Caco-2 (cell line): ENCODE measurements around the gene BANP. TPM values are rescaled to one million over a fixed set of nuclear protein-coding genes. Genes with fewer than 3 reads are reported as not detected.
"Not testable (repeated sequence)": the region's sequence is repeated elsewhere in the genome, so short reads cannot be mapped to it uniquely, and the experiment has no call there.

Experiments used
- BruUV-seq: library from RNA; stranded (reverse); fragments of 400-500 nt; replicated peaks from 2 replicates; lab custom pipeline; 2021; lab: Mats Ljungman, UMichigan
- CTCF ChIA-PET: fragments of 300-600 bp; sonication (Branson Sonifier 250); formaldehyde crosslinking; loops from one replicate; lab custom pipeline; 2022; ENCODE audit warnings: antibody characterized with exemption; lab: Charles Lee
- POLR2A ChIA-PET: fragments of 300-600 bp; sonication (Branson Sonifier 250); formaldehyde crosslinking; loops from one replicate; lab custom pipeline; 2022; ENCODE audit warnings: antibody characterized with exemption; lab: Charles Lee
- DNase-seq, 2 experiments: peaks; one replicate each; pipeline versions ENCODE4 v3.0.0 to v3.0.0-alpha.2; 2020 to 2022
- H3K27me3 ChIP-seq: replicated peaks from 2 replicates; pipeline ENCODE4 v1.6.0; 2011; ENCODE audit warnings: low read length; ENCODE audit not compliant: control insufficient read depth, insufficient read depth
- H3K36me3 ChIP-seq: 2 replicates; pipeline ENCODE4 v1.5.1; 2011; ENCODE audit warnings: low read length; ENCODE audit not compliant: control insufficient read depth, insufficient read depth
- H3K4me1 ChIP-seq: fragments of 250-450 bp; sonication (Bioruptor Pico); 2 replicates; pipeline ENCODE4 v1.5.1; 2020; ENCODE audit warnings: mild to moderate bottlenecking
- H3K4me3 ChIP-seq: 2 replicates; pipeline ENCODE4 v1.5.1; 2011; ENCODE audit warnings: low read depth, mild to moderate bottlenecking, control low read depth, low read length
- H3K9me3 ChIP-seq: fragments of 250-450 bp; sonication (Bioruptor Pico); 2 replicates; pipeline ENCODE4 v1.5.1; 2020; ENCODE audit warnings: mild to moderate bottlenecking, moderate library complexity
- H3K27ac Mint-ChIP-seq: one replicate; pipeline ENCODE4 v1.8.0; 2022; ENCODE audit warnings: mixed read lengths; ENCODE audit not compliant: unreplicated experiment
- H3K27me3 Mint-ChIP-seq: one replicate; pipeline ENCODE4 v1.8.0; 2022; ENCODE audit warnings: mixed read lengths; ENCODE audit not compliant: insufficient read depth, unreplicated experiment
- H3K36me3 Mint-ChIP-seq: one replicate; pipeline ENCODE4 v1.8.0; 2022; ENCODE audit warnings: mild to moderate bottlenecking, mixed read lengths; ENCODE audit not compliant: insufficient read depth, unreplicated experiment
- H3K4me1 Mint-ChIP-seq: one replicate; pipeline ENCODE4 v1.8.0; 2022; ENCODE audit warnings: low read depth, mixed read lengths; ENCODE audit not compliant: unreplicated experiment
- H3K4me3 Mint-ChIP-seq: one replicate; pipeline ENCODE4 v1.8.0; 2022; ENCODE audit warnings: mild to moderate bottlenecking, moderate library complexity, mixed read lengths; ENCODE audit not compliant: unreplicated experiment
- H3K9me3 Mint-ChIP-seq: one replicate; pipeline ENCODE4 v1.8.0; 2022; ENCODE audit warnings: mixed read lengths; ENCODE audit not compliant: unreplicated experiment
- intact Hi-C: fragments of 100-400 bp; cut with micrococcal nuclease; formaldehyde crosslinking; loops from one replicate; pipeline ENCODE4 v1.10.0; 2022; ENCODE audit not compliant: unreplicated experiment
- total RNA-seq: library from RNA; stranded (reverse); gene quantifications from 2 replicates; pipeline ENCODE4 v1.2.3, GENCODE V29; 2022
- TF ChIP-seq, protein P1 (sequence below), 2 experiments: fragments of 200-600 bp in 1 of 2; IDR thresholded peaks; 1 replicate in 1 of 2; 2 replicates in 1 of 2; pipeline versions ENCODE4 v1.5.1 to v1.8.0; 2011 to 2022; ENCODE audit warnings: antibody characterized with exemption in 1 of 2, control low read depth in 1 of 2, inconsistent platforms in 1 of 2, low read depth in 1 of 2, low read length in 1 of 2, mild to moderate bottlenecking in 1 of 2, moderate library complexity in 1 of 2; ENCODE audit not compliant: insufficient read depth in 1 of 2, severe bottlenecking in 1 of 2, unreplicated experiment in 1 of 2

The BANP gene
- total RNA-seq, 1 experiment from 2014 or later, result 44.4 TPM

DNA sequence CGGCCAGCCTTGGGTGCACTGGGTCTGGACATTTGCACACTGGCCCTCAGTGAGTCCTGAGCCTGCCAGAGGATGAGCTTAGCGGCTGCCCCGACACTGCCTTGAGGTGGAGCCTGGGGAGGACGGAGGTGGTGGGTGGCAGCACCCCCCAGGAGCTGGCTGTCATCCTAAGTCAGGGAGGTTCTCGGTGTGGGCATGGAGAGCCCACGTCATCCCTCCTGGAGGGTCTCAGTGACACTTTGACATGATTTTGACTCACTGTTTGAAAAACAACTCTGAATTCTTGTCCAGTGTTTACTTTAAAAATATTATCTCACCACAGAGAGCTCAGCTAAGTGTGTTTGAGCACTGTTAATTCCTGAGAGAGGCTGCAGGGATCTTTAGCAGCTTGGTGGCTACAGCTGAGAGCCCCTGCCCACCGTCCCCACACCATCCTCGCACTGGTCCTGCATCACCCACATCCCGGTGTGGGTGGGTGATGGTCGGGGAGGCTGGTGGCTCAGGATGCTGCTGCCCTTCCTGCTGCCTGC is 63.1 kb downstream of the BANP start:
- H3K4me3 Mint-ChIP-seq, result no peak overlapping the region
- Histone ChIP-seq H3K9me3 (no peaks in the 10 kb centered on the region), H3K27me3 (no peaks in the 10 kb centered on the region), H3K4me3 (no peak overlapping the region), H3K4me1 (no peaks in the 10 kb centered on the region), H3K36me3 (peaks cover 1% of the 10 kb centered on the region; the same call in 1 of the 2 replicates)
- CTCF ChIA-PET, result no interaction called here
- H3K4me1 Mint-ChIP-seq, result no peaks in the 10 kb centered on the region
- POLR2A ChIA-PET, result no interaction called here
- H3K36me3 Mint-ChIP-seq, result no peaks in the 10 kb centered on the region
- intact Hi-C loops, result no loop called here
- DNase-seq, result no peak
- TF ChIP-seq, protein P1, sequence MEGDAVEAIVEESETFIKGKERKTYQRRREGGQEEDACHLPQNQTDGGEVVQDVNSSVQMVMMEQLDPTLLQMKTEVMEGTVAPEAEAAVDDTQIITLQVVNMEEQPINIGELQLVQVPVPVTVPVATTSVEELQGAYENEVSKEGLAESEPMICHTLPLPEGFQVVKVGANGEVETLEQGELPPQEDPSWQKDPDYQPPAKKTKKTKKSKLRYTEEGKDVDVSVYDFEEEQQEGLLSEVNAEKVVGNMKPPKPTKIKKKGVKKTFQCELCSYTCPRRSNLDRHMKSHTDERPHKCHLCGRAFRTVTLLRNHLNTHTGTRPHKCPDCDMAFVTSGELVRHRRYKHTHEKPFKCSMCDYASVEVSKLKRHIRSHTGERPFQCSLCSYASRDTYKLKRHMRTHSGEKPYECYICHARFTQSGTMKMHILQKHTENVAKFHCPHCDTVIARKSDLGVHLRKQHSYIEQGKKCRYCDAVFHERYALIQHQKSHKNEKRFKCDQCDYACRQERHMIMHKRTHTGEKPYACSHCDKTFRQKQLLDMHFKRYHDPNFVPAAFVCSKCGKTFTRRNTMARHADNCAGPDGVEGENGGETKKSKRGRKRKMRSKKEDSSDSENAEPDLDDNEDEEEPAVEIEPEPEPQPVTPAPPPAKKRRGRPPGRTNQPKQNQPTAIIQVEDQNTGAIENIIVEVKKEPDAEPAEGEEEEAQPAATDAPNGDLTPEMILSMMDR (IDR thresholded peaks at IDR 0.05; ENCODE audit: insufficient read depth in 1 of 2, low read depth in 1 of 2, low read length in 1 of 2, severe bottlenecking in 1 of 2, unreplicated experiment in 1 of 2), result no peak
- no peaks in the 10 kb centered on the region for H3K27me3 Mint-ChIP-seq
- no peaks in the 10 kb centered on the region for H3K9me3 Mint-ChIP-seq
- peak overlapping the region; percentile 21 for H3K27ac Mint-ChIP-seq
- no TSS peak for BruUV-seq

DNA sequence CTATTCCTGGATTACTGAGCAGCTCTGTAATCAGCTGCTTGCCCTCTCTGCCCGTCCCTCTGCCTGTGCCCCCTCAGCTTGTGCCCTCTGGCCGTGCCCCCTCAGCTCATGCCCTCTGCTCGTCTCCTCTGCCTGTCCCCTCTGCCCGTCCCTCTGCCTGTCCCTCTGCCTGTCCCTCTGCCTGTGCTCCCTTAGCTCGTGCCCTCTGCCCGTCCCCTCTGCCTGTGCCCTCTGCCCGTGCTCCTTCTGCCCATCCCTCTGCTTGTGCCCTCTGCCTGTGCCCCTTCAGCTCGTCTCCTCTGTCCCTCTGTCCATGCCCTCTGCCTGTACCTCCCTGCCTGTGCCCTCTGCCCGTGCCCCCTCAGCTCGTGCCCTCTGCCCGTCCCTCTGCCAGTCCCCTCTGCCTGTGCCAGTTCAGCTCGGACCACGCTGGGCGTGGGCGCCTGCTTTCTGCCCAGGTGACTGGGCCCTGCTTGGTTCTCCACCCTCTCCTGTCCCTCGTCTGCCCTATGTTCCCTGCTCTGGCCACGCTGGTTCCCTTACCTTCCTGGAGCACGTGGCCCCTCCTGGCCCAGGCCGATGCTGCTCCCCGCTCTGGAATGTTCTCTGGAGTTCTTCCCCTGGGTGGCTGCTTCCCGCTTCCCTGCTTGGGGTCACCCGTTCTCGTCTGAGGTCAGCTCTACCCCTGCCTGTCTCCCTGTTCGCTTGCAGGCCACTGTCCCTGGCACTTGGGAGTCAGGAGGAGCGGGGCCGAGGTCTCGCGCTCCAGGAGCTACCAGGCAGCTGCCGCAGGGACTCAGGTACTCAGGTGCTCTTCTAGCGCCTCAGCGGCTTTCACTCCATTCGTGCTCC is 63.9 kb downstream of the BANP start:
- BruUV-seq, result no TSS peak
- no peak overlapping the region for H3K4me3 ChIP-seq
- peak overlapping the region; percentile 47 for H3K27ac Mint-ChIP-seq

DNA sequence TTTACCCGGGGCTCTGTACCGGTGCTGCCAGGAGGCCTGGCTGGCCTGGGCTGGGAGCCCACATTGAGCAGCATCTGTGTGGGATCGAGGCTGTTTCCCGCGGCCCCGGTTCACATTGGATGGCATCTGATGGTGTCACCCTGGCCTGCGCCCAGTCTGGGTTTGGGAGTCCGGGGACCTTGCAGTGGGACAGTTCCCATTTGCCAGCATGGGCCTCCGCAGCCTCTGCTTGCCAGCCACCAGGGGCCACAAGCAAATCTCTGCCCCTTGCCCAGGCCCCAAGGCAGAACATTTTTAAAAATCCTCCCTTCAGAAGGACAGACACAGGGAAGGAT is 64.5 kb downstream of the BANP start:
- ChIA-PET CTCF (no interaction called here), POLR2A (no interaction called here)
- no TSS peak for BruUV-seq
- Mint-ChIP-seq H3K4me3 (no peak overlapping the region), H3K4me1 (no peaks in the 10 kb centered on the region), H3K9me3 (no peaks in the 10 kb centered on the region), H3K27ac (peak overlapping the region; percentile 47), H3K27me3 (no peaks in the 10 kb centered on the region), H3K36me3 (no peaks in the 10 kb centered on the region)
- Histone ChIP-seq H3K27me3 (no peaks in the 10 kb centered on the region), H3K4me1 (no peaks in the 10 kb centered on the region), H3K4me3 (no peak overlapping the region), H3K9me3 (no peaks in the 10 kb centered on the region), H3K36me3 (no peaks in the 10 kb centered on the region)
- no peak for DNase-seq
- TF ChIP-seq, protein P1 (IDR thresholded peaks at IDR 0.05; ENCODE audit: insufficient read depth in 1 of 2, low read depth in 1 of 2, low read length in 1 of 2, severe bottlenecking in 1 of 2, unreplicated experiment in 1 of 2), result no peak
- intact Hi-C loops, result no loop called here

More for the DNA sequence above, 63.9 kb downstream of the BANP start:
- Mint-ChIP-seq H3K4me3 (no peak overlapping the region), H3K4me1 (no peaks in the 10 kb centered on the region), H3K27me3 (no peaks in the 10 kb centered on the region), H3K36me3 (no peaks in the 10 kb centered on the region), H3K9me3 (no peaks in the 10 kb centered on the region)
- ChIA-PET POLR2A (no interaction called here), CTCF (no interaction called here)
- intact Hi-C loops, result no loop called here
- Histone ChIP-seq H3K27me3 (no peaks in the 10 kb centered on the region), H3K36me3 (no peaks in the 10 kb centered on the region; the same call in 1 of the 2 replicates), H3K4me1 (no peaks in the 10 kb centered on the region), H3K9me3 (no peaks in the 10 kb centered on the region)
- DNase-seq, result peak in 1 of 2 experiments; percentile 35
- TF ChIP-seq, protein P1 (IDR thresholded peaks at IDR 0.05; ENCODE audit: insufficient read depth in 1 of 2, low read depth in 1 of 2, low read length in 1 of 2, severe bottlenecking in 1 of 2, unreplicated experiment in 1 of 2), result no peak

DNA sequence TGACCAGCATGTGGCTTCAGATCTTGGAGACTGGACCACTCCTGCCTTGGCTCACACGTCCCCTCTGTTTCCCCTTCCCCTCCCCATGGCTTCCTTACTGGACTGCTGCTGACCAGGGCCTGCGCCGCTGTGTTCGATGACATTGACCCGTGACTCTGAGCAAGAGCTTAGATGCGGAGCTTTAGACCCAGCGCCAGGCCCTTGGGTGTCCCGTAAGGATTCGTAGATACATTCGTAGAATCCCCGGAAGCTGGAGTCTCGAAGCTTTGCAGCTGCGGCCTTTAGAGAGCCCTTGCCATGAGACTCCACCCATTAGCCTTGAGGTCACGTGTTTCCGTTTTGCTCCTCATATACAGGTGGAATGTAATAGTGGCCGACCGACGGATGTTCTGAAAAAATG is 65.2 kb downstream of the BANP start:
- H3K9me3 Mint-ChIP-seq, DNase-seq, POLR2A ChIA-PET, H3K4me1 ChIP-seq, intact Hi-C loops, H3K27me3 ChIP-seq, BruUV-seq, H3K9me3 ChIP-seq, H3K4me3 ChIP-seq, H3K27me3 Mint-ChIP-seq, H3K36me3 Mint-ChIP-seq, CTCF ChIA-PET, H3K27ac Mint-ChIP-seq, H3K4me1 Mint-ChIP-seq, H3K4me3 Mint-ChIP-seq, H3K36me3 ChIP-seq: not testable (repeated sequence)
